ENCODE results near the gene EPHA8.

Gene EPHA8

GRCh38 chr1:22569269-22569668 is 6.0 kb downstream of the EPHA8 start:
- DNase-seq: no peak

- no peak for DNase-seq
These were observed 7.0 kb downstream of the EPHA8 start for GRCh38 chr1:22570140-22570909.

GRCh38 chr1:22572818-22573217 is 9.5 kb downstream of the EPHA8 start:
- no peak for DNase-seq

- no peak for DNase-seq
These were observed 9.9 kb downstream of the EPHA8 start for GRCh38 chr1:22573237-22573636.

GRCh38 chr1:22575532-22576149 is 12.4 kb downstream of the EPHA8 start:
- no peak for DNase-seq

GRCh38 chr1:22576150-22576544 is 12.9 kb downstream of the EPHA8 start:
- no peak for DNase-seq

GRCh38 chr1:22576617-22577016 is 13.3 kb downstream of the EPHA8 start:
- no peak for DNase-seq

- DNase-seq: no peak
These were observed 15.6 kb downstream of the EPHA8 start for GRCh38 chr1:22578732-22579361.

GRCh38 chr1:22579541-22580155 is 16.4 kb downstream of the EPHA8 start:
- no peak for DNase-seq

GRCh38 chr1:22582661-22583635 is 19.7 kb downstream of the EPHA8 start:
- no peak for DNase-seq

GRCh38 chr1:22584001-22584562 is 20.8 kb downstream of the EPHA8 start:
- no peak for DNase-seq

- DNase-seq: no peak
These were observed 21.7 kb downstream of the EPHA8 start for GRCh38 chr1:22584970-22585369.

- no peak for DNase-seq
These were observed 22.2 kb downstream of the EPHA8 start for GRCh38 chr1:22585471-22585870.

GRCh38 chr1:22586356-22587130 is 23.3 kb downstream of the EPHA8 start:
- DNase-seq: no peak

GRCh38 chr1:22587247-22587646 is 24.0 kb downstream of the EPHA8 start:
- DNase-seq: no peak

GRCh38 chr1:22588899-22589422 is 25.7 kb downstream of the EPHA8 start:
- no peak for DNase-seq

- DNase-seq: no peak
These were observed 28.3 kb downstream of the EPHA8 start for GRCh38 chr1:22591576-22591975.

- no peak for DNase-seq
These were observed 28.8 kb downstream of the EPHA8 start for GRCh38 chr1:22592051-22592450.

GRCh38 chr1:22592919-22593790 is 29.9 kb downstream of the EPHA8 start:
- no peak for DNase-seq

- DNase-seq: no peak
These were observed 31.1 kb downstream of the EPHA8 start for GRCh38 chr1:22594396-22594795.

All from T-helper 1 cell (primary cell).